T-helper 9 cell (primary cell): ENCODE measurements around the gene EXOC7.

Experiments used
- DNase-seq: peaks from one replicate; pipeline ENCODE4 v3.0.0-alpha.2; 2020

The EXOC7 gene

GRCh38 chr17:76121932-76122430 is 18.4 kb upstream of the EXOC7 start:
- no peak for DNase-seq

GRCh38 chr17:76120658-76121008 is 17.0 kb upstream of the EXOC7 start:
- no peak for DNase-seq

DNA sequence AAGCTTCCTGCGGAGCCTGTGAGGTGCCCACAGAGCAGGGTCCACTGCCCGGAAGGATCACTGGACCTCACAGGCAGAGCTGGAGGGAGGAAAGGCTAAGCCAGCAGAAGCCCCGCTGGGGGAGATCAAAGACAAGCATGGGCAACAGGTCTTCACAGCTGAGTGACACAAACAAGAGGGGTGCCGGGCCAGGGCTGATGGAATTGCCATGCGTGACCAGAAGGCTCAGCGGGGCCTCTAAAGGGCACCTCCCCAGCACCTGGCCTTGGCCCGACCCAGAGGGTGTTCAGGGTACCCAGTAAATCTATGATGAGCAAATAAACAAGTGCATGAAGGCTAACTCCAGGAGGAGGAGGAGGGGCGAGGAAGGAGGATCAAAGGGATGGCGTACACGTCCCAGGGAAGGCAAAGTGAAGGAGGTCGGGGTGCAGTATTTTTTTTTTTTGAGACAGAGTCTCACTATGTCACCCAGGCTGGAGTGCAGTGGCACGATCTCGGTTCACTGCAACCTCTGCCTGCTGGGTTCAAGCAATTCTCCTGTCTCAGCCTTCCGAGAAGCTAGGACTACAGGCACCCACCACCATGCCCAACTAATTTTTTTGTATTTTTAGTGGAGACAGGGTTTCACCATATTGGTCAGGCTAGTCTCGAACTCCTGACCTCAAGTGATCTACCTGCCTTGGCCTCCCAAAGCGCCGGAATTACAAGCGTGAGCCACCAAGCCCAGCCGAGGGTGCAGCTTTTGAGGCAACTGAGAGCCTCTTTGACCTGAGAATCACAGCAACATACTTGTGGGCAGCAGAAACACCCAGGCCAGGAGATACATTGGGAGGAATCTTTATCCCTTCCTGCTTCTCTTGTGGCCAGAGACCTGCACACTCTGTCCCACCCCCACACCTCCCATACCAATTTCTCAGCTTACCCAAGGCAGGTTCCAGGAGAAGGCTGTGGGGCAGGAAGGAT is 16.1 kb upstream of the EXOC7 start:
- DNase-seq, result no peak

GRCh38 chr17:76115138-76115754 is 11.7 kb upstream of the EXOC7 start:
- no peak for DNase-seq

DNA sequence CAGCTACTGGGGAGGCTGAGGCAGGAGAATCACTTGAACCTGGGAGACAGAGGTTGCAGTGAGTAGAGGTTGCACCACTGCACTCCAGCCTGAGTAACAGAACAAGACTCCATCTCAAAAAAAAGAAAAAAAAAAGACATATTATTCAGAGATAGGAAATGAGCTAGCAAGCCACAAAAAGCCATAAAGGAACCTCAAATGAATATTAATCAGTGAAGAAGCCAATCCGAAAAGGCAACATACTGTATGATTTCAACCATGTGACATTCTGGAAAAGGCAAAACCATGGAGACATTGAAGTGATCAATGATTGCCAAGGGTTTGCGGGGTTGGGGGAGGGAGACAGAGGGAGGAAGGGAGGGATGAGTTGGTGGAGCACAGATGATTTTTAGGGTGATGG is 8.4 kb upstream of the EXOC7 start:
- no peak for DNase-seq

GRCh38 chr17:76107509-76107908 is 3.9 kb upstream of the EXOC7 start:
- DNase-seq, result no peak

DNA sequence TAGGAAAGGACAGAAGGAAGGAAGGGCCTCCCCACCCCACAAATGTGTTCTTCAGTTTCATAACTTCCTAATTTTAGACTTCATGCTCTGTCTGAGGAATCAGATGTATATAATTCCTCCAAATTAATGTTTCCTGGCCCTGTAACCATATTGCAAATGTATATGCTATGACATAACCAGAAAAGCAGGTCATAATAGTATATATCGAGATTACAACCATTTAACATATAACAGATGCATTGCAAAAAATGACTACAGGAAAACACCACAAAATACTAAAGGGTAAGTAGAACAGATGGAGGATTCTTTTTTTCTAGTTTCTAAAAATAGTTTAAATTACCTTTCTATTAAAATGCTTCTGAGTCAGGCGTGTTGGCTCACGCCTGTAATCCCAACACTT is 3.1 kb upstream of the EXOC7 start:
- DNase-seq, result no peak

DNA sequence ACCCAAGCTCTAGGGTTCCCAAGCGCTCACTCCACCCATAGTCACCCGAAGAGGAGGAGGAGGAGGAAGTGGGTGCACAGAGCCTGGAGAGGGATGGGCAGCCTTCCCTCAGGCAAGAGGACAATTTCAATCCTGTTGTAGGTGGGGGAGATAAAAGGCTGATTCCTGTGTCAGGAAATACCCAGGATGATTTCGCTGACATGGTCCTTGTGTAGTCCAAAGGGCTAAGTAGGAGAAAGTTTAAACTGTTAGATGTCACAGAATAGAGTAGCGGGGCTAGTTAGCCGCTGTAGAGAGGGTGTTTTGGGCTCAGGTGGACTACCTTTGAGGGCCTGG is 1.3 kb upstream of the EXOC7 start:
- no peak for DNase-seq

- DNase-seq, result peak; percentile 16
These were observed 731 bp upstream of the EXOC7 start for GRCh38 chr17:76104140-76104895.

DNA sequence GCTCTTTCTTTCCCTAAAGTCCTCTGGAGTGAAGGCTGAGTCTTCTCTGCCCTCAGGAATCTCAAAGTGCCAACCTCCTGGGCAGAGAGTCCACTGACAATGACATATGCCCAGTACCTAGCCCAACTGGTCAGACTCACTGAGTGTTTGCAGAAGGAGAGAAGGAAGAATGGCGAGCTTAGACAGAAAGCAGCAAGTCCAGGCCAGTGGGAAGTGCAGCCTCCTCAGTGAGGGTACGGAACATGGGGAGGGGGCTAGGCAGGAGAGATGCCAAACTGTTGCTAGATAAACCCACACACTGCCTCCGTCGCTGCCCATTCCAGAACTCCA is 678 bp downstream of the EXOC7 start:
- no peak for DNase-seq

GRCh38 chr17:76097716-76098295 is 5.8 kb downstream of the EXOC7 start:
- no peak for DNase-seq

- no peak for DNase-seq
These were observed 7.6 kb downstream of the EXOC7 start for GRCh38 chr17:76095943-76096342.

DNA sequence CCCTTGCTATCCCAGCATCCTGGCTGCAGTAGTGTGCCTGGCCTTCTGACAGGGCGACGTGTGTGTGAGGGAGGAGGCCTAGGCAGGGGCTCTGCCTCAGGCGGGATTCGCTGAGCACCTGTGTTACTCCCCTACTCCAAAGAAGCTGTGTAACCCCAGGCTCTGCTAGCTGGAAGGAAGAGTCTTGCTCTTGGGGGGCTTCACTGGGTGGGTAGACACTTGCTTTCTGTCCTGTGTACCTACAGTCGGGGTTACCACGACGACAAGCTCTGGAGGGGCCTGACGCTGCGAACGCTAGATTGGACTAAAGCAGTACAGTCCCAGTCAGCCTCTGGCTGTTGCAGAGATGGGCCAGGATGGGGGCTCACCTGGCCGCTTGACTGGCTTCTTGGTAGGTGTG is 9.5 kb downstream of the EXOC7 start:
- no peak for DNase-seq

DNA sequence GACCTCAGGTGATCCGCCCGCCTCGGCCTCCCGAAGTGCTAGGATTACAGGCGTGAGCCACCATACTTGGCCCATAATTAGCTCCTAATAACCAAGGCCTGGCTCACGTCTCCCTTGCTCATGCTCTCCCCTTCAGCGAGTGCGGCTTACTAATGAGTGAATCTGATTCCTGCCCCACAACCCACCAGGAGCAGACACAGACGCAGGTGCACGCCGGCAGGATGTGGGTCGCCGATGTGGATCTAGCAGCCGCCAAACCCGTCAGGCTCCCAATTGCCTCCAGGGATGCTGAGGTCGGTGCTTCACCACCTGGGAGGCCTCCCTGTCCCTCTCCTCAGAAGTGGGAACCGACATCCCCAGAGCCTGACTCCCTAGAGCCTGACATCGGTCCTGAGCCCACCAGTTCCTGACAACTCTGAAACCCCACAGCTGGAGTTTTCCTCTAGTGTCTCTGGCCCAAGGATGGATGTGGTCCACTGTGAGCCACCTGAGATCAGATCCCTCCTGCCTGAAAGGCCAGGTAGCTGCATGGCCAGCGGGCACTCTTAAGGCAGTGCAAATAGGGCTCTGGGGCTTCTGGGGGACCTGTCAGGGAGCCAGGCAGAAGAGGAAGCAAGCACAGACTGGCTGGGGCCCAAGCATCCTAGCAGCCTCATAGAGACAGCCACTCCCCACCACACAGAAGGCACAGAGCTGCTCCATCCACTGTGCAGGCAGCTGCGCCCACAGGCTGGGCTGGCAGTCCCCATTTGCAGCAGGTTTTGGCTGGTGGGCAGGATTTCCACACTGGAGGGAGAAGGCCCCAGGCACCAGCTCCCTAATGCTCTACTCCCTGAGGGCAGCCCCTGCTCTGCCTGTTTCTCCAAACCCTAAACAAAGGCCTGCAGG is 10.8 kb downstream of the EXOC7 start:
- DNase-seq, result no peak

- no peak for DNase-seq
These were observed 11.9 kb downstream of the EXOC7 start for GRCh38 chr17:76091526-76092286.

DNA sequence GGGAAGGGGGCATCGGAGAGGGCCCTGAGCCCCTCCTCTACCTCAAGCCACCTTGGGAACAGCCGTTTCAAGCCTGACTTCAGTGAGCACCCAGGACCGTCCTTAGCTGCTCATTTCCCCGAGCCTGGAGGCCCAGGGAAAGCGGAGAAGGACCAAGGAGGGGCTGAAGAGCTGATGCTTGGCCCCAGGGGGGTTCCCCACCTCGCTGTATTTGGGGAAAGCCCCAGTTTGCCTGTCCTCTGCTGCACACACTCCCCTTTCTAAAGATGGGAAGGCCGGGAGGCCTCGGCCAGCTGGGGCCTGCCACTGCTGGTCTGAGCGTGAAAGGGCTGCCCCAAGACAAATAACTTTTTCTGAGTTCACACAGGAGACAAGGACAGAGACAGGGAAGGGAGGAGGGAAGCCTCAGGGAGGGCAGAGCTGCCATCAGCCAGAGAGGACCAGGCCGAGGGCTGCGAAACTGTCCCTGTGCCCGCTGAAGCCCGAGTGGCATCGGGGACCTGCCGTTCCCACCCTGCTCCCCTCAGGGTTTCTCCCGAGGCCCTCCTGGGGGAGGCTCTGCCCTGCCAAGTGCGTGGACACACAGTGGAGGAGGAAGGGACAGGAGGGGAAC is 13.0 kb downstream of the EXOC7 start:
- no peak for DNase-seq

GRCh38 chr17:76089680-76090516 is 13.7 kb downstream of the EXOC7 start:
- DNase-seq, result no peak

DNA sequence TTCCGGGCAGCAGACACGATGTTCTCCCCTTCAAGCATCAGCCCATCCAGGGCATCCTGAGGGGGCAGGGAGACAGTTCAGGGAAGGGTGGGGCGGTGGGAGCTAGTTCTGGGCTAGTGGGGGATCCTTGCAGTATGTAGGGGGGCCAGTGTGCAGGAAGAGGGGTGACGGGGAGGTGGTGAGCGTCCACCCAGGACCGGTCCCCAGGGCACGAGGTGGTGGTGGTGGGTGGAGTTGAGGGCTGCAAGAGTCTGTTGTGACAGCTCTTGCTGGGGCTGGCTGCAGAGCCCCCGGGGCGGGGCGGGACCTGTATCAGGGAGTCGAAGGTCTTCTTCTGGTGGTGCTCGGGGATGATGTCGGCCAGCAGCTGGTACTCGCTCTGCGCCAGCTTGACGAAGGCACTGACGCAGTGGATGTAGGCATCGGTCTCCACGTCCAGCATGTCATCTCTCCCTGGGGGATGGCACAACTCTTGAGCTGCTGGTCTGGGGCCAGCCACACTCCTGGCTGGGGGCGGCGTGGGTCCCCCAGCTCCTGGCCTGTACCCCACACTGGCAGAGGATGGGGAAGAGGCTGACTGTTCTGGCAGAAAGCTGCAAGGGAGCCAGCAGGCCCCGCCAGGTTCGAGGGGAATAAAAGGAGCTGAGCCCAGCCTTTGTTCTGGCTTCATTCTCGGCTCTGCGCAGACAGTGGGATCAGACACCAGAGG is 14.6 kb downstream of the EXOC7 start:
- DNase-seq, result no peak
